Measurements from ENCODE around the gene CCR6.
"Not testable (repeated sequence)": the region's sequence is repeated elsewhere in the genome, so short reads cannot be mapped to it uniquely, and the experiment has no call there.

CCR6 gene

DNA sequence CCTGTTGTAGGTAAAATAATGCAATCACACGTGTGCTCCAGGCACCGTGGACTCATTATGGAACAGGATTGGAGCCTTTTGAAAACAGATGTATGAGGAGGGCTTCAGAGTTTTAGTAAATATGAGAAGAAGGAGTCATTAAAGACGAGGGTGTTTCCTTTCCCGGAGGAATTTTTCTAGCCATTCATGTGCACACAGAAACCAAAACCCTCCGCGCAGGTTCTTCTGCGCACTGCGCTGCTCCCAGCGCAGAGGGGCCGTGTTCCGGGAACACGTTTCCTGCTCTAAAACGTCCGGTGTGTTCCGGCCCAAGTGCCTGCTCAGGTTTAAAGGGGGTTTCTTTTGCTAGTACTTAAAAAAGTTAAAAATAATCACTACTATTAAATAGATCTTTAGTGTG lies 23.2 kb downstream of the CCR6 start:
- DNase-seq = no peak

DNA sequence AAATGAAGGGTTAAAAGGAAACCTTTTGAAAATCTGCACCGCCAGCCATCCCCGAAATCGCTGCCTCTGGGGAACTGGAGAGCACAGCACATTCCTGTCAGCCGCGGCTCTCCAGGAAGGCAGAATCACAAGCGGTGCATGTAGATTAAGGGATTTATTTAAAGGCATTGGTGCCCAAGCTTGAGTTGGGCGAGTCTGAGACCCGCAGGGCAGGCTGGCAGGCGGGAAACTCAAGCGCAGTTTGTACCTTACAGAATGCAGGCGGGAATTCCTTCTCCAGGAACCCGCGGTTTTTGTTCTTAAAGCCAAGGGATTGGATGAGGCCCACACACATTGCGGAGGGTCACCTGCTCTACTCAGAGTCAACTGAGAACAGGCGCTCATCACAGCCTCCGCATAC lies 24.1 kb downstream of the CCR6 start:
- DNase-seq = no peak

DNA sequence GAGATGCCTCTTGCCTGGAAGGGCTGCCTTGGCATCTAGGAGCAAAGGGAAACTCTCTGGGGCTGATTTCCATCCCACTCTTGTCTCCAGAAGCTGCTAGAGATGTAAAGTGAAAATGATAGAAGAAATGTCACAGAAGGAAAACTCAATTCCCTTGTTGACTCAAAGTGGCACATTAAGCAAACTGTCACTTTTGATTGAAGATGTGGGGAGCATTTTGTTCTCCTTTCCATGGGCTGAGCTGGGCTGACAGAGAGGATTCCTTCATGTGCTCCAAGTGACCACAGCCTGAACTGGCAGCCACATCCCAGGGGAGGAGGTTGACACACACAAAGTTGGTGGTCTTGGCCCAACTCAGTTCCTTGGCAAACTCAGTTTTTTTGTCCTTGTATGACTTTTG lies 25.1 kb downstream of the CCR6 start:
- DNase-seq = no peak

DNA sequence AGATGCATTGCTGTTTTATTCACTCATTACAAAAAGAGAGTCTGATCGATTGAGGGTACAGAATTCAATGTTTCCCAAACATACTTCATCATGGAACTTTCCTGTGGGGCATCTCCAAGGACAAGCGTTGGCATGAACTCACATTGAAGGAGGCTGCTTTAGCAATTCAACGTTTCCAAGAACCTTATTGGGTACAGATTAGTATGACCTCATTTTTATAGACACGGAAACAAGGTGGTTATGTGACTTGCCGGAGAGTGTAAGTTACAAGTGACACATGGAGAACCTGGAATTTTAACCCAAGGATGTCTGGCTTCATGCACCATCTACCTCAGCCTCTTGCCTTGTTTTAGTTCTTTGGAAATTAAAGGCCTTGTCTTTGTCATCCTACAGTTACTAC lies 26.1 kb downstream of the CCR6 start:
- no peak for DNase-seq

DNA sequence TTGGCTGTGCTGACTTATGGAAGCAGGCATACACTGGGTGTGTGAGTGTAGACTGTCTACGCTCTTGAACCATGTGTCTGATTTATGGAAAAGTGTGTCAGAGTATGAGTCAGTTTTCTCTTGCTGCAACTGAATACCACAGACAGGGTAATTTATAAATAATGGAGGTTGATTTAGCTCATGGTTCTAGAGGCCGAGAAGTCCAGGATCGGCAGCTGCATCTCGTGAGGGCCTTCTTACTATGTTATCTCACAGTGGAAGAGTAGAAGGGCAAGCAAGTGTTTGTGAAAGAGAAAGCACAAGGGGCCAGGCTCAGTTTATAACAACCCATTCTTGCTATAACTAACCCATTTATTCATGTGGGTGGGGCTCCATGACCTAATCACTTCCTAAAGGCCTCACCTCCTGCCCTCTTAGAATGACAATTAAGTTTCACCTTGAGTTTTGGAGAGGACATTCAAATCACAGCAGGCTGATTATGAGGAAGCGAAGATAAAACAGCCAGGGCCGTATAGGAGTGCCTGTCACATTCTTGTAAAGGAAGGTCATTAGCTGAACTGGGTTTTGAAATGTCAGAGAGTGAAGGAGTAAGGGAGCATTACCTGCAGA lies 28.1 kb downstream of the CCR6 start:
- DNase-seq = no peak

DNA sequence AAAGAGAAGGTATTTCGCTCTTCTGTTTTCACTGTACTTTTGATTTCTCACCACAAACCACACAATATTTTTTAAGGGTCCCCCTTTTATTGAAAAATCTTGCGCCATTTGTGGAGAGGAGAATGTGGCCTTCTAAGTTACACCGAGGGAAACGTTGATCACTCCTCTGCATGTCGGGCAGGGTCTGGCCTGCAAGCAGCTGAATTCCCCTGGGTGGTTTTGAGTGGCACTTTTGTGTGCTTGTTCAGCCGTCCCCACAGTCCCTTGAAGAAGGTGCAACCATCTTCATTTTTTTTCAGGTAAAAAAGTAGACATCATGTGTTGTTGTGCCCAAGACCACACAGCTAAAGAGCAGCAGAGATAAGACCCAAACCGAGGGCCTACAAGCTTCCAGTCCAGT lies 28.8 kb downstream of the CCR6 start:
- no peak for DNase-seq

DNA sequence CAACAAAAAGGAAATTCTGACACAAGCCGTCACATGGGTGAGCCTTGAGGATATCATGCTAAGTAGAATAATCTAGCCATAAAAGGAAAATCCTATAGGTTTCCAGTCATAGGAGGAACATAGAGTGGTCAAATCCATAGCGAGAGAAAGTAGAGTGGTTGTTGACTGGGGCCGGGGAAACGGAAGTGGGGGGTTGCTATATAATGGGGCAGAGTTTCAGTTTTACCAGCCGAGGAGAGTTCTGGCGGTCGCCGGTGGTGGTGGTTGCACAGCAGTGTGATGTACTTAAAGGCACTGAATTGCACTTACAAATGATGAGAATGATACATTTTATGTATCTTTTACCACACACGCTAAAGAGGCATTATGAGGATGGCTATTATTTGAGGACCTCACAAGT lies 30.0 kb downstream of the CCR6 start:
- DNase-seq = no peak

DNA sequence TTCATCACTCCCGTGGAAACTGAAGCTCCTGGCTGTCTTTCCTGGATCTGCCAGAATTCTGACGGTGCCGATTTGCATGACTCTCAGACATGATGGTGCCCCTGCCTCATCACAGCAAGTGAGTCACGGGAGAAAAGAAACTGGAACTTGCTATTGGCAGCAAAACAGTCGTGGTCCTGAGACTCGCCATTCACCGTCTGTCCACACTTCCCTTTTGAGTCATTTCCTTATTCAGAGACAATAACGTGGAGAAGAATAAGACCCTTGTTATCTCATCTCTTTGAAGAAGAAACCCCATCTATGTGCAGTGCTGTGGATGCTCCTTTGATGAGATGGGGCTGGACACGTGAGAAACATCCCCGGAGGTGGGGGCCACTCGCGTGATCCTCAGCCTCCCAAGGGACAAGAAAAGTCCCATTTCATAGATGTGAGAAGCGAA lies 30.6 kb downstream of the CCR6 start:
- no peak for DNase-seq

DNA sequence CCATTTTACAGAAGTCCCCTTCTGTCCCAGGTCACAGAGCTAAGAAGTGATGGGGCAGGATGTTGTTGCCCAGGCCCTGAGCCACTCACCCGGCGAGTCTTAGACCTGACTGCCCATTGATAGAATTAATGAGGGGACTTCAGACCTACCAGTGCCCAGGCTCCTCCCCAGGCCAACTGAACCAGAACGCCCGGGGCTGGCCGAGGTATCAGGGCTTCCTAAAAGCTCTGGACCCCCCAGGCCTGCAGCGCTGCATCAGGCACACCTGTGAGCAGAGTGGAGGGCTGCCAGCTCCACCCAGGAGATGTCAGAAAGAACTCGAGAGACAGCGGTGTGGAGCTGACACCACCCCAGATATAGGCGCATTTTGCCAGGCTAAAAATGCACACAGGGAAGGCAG lies 31.4 kb downstream of the CCR6 start:
- DNase-seq = no peak

DNA sequence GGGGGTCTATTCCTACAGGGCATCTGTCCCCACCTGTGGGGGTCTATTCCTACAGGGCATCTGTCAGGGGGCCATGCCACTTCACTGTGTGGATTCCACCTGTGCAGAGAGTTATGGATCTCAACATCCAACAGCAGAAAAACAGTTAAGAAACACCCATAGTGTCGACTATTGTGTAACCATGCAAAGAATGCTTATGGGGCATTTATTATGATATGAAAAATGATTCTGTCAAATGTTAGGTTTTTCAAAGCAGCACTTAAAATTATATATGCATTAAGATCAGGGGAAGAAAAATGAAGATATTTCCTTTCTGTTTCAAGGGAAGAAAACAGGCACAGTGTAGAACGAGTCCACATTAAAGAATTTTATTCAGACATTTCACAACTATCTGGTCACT lies 32.0 kb downstream of the CCR6 start:
- no peak for DNase-seq

DNA sequence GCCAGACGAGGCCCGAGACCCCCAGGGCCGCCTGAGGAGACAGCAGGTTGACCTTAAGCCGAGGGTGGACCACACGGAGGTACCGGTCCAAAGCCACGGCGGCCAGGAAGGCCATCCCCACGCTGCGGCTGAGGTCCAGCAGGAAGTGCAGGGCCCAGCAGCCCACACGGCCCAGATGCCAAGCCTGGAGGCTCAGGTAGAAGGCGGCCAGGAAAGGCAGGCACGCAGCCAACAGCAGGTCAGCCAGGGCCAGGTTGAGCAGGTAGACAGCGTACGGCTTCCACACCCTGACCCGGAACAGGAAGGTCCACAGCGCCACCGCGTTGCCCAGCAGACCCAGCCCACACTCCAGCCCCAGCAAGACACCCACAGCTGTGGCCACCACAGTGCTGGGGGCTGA lies 34.5 kb downstream of the CCR6 start:
- no peak for DNase-seq

DNA sequence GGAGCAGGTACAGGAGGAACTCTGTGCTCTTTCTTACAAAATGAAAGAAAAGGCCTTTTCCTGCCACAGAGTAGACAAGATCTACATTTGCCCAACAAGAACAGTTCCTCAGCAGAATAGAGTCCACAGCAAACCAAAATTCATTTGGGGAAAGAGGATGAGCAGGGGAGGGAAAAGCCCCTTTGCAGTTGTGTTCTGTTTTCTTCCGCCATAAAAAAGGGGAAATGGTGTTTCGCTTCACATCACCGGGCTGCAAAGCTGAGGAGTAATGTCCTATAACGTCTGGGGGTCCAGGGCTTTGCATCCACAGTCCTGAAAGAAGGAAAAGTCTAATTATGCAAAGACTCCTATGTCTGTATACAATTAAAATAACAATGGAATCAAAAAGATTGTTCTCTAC lies 35.0 kb downstream of the CCR6 start, which contains the start of gene GPR31:
Gene GPR31 (minus strand): TSS at position 118 of the 400 bp plus-strand sequence. CDS start 149 bp downstream, outside the sequence.
- no peak for DNase-seq

DNA sequence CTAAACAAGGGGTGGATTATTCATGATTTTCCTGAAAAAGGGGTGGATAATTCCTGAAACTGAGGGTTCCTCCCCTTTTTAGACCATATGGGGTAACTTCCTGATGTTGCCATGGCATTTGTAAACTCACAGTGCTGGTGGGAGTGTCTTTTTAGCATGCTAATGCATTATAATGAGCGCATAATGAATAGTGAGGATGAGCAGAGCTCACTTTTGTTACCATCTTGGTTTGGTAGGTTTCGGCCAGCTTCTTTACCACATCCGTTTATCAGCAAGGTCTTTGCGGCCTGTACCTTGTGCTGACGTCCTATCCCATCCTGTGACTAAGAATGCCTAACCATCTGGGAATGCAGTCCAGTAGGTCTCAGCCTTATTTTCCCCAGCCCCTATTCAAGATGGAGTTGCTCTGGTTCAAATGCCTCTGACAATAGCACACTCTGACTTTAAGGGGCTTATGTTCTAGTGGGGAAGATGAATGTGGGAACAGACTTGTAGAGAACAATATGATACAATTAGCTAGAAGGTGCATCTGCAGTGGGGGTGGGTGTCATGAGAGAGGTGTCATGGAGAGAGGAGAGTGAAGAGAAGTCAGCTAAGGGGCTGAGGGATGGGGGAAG lies 39.1 kb downstream of the CCR6 start:
- no peak for DNase-seq

DNA sequence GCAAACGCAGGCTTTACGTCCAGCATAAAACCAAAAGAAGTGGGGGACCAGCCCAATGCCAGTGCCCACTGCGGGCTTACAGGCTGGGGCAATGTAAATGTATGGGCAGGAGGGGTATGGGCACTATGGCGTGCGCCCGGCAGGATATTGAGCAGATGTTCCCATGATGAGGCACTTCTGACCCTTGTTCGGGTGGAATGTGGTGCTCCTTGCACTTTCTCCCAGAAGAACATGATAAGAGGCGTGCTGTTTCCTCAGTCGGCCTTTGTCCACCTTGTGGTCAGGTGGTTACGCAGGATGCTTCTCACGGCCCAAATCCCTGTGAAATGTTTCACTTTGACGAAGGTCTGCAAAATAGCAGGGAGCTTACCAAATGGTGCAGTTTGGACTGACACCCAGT lies 39.7 kb downstream of the CCR6 start:
- DNase-seq = no peak

DNA sequence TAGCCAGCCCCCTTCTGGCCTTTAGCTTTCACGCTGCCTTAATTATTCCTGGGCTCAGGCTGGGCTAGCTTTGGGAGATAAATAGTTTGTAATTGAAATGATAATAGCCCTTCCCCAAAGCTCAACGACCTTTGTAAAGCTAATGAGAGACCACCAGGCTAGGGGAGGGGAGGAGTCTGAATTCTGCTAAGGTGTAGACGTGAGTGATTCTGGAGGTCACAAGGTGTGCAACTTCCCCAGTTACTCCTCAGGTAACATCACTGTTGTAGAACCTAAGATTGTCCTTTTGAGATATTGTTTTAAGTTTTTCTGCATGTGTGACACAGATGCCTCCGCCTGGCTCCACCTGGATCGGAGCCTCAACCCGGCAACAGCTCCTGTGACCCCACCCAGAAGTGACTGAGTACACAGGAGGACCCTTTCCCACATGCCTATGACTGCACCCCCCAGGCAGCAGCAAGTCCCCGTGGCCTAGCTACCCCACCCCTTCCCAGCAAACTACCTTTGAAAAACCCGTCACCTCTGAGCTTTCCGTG lies 40.6 kb downstream of the CCR6 start:
- no peak for DNase-seq

DNA sequence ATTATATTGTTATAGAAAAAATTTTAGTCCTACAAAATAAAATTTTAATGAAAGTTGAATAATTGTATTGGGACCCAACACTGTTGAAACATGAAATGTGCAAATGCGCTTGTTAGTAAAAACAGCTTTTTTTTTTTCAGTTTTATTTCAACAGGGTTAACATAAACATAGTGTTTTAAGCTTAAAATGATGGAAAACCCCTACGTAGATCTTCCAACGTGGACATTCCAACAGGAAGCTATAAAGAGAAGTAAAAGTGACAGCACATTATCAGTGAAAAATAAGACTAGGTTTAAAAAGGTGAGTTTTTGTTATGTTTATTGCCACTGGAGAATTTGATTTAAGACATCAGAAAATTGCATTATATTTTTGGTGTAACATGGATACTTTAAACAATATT lies 41.4 kb downstream of the CCR6 start:
- no peak for DNase-seq

DNA sequence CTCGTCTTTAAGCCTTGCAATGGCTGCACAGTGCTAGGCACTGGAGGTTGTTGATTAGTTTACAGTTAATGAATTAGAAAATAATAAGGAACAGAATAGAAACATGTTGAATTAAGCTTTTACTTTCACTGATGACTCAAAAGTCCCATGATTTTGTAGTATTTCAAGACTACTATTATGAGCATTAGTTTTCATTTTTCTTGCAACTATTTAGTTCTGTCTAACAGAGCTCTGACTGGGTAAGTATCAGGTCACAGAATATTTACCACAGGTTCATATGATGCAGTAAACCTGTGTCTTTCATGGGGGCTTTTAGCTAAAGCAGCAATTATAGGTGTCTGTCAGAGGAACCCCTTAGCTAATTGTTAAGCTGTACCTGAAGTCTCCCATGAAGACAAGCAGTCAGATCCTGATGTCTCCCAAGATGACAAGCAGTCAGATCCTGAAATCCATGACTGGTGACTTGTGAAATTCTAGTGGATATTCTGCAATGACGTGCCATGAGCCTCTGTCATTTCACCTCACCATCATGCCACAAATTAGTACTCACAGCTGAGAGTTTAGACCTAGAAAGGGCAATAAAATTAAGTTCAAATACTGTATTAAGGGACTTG lies 43.1 kb downstream of the CCR6 start:
- no peak for DNase-seq

DNA sequence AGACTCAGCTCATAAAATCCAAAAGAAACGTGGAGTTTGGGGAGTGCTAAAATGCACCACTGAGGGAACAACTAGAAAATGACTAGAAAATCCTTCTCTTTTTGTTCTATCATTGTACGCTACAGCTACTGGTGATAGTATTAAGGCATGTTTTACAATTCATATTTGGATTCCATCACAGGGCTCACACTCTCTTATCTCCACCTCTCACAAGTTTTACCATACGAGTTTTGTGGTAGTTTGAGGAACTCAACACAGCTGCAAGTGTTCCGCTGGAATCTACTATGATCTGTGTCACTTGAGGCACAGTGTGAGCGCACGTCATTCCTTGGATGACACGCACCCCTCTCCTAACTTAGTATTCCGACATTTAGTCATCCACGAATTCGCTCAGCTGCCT lies 44.8 kb downstream of the CCR6 start:
- DNase-seq = not testable (repeated sequence)

DNA sequence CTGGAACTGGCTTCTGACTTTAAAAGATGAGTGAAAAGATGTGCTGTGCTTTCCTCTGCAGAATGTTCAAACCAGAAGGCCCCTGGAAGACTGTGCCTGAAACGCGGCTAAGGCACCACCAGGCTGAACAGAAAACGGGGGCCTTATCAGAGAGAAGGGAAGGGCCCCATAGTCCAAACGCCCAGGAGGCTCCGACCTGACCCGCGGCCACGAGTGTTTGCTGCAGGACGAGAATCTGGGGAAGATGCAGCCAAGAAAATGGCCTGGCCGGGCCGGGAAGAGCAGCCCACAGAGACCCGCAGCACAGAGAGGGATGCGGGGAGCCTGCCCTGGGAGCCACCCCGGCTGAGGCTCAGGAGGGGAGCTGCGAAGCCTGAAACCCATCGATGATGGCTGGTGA lies 45.4 kb downstream of the CCR6 start:
- DNase-seq = not testable (repeated sequence)

DNA sequence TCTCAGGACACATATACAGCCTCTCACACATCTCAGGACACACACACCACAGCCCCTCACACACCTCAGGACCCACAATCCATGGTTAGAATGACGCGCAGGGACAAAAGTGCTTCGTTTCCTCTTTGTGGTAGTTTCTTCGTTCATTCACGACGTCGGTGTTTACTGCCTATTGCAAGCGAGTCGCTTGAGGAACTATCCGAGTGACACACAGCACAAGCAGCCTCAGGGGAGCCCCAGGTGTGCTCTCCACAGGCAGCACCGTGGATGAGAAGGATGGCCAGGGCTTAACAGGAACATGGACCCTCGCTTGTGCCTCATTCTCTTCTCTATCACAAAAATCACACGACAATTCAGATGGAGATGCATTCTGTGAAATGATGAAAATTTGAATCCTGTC lies 47.0 kb downstream of the CCR6 start:
- DNase-seq = not testable (repeated sequence)

DNA sequence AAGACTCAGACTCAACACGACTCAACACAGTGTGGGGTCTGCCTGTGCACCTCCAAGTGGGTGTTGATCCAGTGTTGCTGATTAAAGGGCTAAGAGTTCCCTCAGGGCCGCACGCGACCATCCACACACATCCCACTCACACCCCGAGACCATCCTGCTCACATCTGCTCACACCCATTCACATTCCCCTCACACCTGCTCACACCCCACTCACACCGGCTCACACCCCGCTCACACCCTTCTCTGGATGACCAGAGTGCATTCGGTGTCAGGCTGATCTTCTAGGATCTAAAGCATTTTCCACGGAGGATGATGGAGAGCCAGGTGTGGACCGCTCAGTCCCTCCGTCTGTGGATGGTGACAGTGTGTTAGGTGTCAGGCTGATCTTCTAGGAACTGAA lies 48.4 kb downstream of the CCR6 start:
- DNase-seq = not testable (repeated sequence)

DNA sequence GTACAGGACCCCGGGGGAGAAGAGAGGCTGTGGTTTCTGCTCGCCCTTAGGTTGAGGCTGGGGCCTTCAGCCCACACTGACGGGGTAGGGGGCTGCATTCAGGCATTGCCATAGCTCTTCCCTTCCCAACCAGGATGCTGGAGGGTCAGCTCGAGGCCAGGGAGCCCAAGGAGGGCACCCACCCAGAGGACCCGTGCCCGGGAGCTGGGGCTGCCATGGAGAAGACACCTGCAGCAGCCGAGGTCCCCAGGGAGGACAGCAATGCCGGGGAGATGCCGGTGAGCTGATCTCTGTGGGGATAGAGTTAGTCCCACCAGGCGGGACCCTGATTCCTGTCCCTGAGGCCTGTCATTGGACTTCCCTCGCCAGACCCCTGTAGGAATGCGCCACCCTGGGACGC lies 49.1 kb downstream of the CCR6 start:
- DNase-seq = not testable (repeated sequence)

DNA sequence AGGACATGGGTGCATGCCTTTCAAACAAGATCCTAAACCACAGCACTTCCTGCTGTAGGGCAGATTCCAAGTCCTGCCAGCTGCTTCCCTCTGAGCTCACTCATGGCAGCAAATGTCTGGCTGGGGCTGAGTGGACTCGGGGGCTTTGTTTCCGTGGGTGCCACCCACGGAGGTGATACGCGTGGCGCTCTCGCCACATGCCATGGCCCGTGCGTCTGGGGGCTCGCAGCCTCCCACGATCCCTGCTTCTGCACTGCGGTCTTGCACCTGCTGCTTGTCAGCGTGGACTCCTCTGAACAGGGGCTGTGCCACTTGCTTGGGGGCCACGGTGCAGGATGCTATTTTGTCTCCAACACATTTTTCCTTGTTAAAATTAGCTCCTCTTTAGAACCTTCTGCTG lies 54.4 kb downstream of the CCR6 start:
- DNase-seq = not testable (repeated sequence)

DNA sequence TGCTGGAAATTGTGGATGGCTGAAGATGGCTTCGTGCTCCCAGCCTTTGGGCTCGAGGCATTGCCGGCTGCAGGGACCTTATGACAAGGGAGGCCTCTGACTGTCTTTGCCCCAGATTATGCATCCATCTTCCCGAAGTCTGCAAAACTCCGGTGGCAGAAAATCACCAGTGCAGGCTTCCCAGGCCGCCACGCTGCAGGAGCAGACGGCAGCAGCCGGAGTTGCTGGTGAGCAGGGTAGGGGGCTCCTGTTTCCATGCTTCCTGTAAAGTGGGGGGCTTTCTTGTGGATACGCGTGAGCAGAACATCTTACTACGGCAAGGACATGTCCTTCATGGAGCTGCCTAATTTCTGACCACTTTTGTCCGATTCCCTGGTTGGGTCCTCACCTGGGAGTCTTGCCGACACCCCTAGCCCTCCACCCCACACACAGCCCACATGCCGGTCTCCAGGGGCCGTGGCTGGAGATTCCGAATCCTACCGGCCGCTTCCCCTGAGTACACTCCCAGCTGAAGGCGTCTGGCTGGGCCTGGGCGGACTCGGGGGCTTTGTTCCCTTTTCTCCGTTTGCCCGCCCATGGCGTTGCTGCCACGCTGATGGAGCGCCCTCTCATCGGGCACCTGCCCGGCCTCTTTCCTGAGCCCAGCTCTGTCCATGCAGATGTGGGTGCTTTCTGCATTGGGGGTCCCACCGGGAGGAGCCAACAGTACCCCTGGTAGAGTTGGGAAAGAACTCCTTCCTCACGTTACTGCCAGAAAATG lies 56.2 kb downstream of the CCR6 start:
- not testable (repeated sequence) for DNase-seq
